HCT116 (cell line): ENCODE measurements around the gene PRIMPOL. TPM values are rescaled to one million over a fixed set of nuclear protein-coding genes. Genes with fewer than 3 reads are reported as not detected.

Experiments
- ATAC-seq: fragments of 200-7000 bp; cut with Tn5 transposase; 2 replicates; pipeline ENCODE4 v1.9.1; 2020; ENCODE audit warnings: mild to moderate bottlenecking, moderate library complexity
- BruUV-seq: library from RNA; stranded (reverse); fragments of 400-500 nt; replicated peaks from 2 replicates; lab custom pipeline; 2021; lab: Mats Ljungman, UMichigan
- CTCF ChIA-PET: fragments of 300-600 bp; sonication (Branson Sonifier 250); formaldehyde crosslinking; loops from one replicate; lab custom pipeline; 2021; ENCODE audit warnings: antibody characterized with exemption; lab: Charles Lee
- POLR2A ChIA-PET: fragments of 300-600, 350-600 bp; sonication (Branson Sonifier 250); formaldehyde crosslinking; loops from one replicate; lab custom pipeline; 2021; ENCODE audit warnings: antibody characterized with exemption; lab: Charles Lee
- RAD21 ChIA-PET, 2 experiments: fragments of 300-600 bp; sonication (Branson Sonifier 250); formaldehyde crosslinking; loops; one replicate each; lab custom pipeline; 2023; ENCODE audit warnings: low total read pairs in 2 of 2; ENCODE audit not compliant: uncharacterized antibody in 2 of 2, unreplicated experiment in 2 of 2, low non-redundant PET in 1 of 2; lab: Charles Lee
- DNase-seq: peaks from one replicate; pipeline ENCODE4 v3.0.0-alpha.2; 2010; ENCODE audit warnings: low read depth, low spot score
- H2AFZ ChIP-seq: fragments of 200-600 bp; shearing (Covaris generic), sonication (generic); 2 replicates; pipeline ENCODE4 v1.6.1; 2017; ENCODE audit warnings: low read depth, mixed run types, mixed read lengths, antibody characterized with exemption, low read length; ENCODE audit not compliant: poor library complexity, severe bottlenecking
- H3K27ac ChIP-seq: 2 replicates; pipeline ENCODE4 v1.5.1; 2012; ENCODE audit warnings: low read depth, low read length
- H3K27me3 ChIP-seq: fragments of 200-600 bp; sonication (generic); 2 replicates; pipeline ENCODE4 v1.6.1; 2016; ENCODE audit warnings: mixed run types, low read length, mixed read lengths; ENCODE audit not compliant: insufficient read depth
- H3K36me3 ChIP-seq, 2 experiments: fragments of 200-500 bp in 1 of 2; fragments of 200-600 bp in 1 of 2; sonication (Bioruptor generic) in 1 of 2; sonication (generic) in 1 of 2; 2 replicates each; pipeline versions ENCODE4 v1.5.1 to v1.6.1; 2014 to 2016; ENCODE audit warnings: low read length in 2 of 2, inconsistent platforms in 1 of 2, mixed read lengths in 1 of 2, mixed run types in 1 of 2; ENCODE audit not compliant: insufficient read depth in 2 of 2, control insufficient read depth in 1 of 2
- H3K4me1 ChIP-seq, 2 experiments: fragments of 200-600 bp in 1 of 2; sonication (generic) in 1 of 2; 2 replicates each; pipeline versions ENCODE4 v1.5.1 to v1.6.1; 2012 to 2017; ENCODE audit warnings: low read length in 2 of 2, inconsistent platforms in 1 of 2, mild to moderate bottlenecking in 1 of 2, mixed read lengths in 1 of 2, mixed run types in 1 of 2, moderate library complexity in 1 of 2; ENCODE audit not compliant: insufficient read depth in 2 of 2, control insufficient read depth in 1 of 2
- H3K4me2 ChIP-seq: fragments of 200-600 bp; sonication (generic); 2 replicates; pipeline ENCODE4 v1.6.1; 2017; ENCODE audit warnings: mixed run types, low read length, mixed read lengths
- H3K4me3 ChIP-seq, 2 experiments: fragments of 200-600 bp in 1 of 2; sonication (generic) in 1 of 2; replicated peaks in 1 of 2; 2 replicates each; pipeline ENCODE4 v1.5.1; 2011 to 2016; ENCODE audit warnings: low read length in 2 of 2, control low read depth in 1 of 2, low read depth in 1 of 2, mild to moderate bottlenecking in 1 of 2, mixed read lengths in 1 of 2, mixed run types in 1 of 2
- H3K79me2 ChIP-seq: fragments of 200-600 bp; sonication (generic); 2 replicates; pipeline ENCODE4 v1.6.1; 2017; ENCODE audit warnings: mild to moderate bottlenecking, mixed run types, low read length, moderate library complexity, mixed read lengths; ENCODE audit not compliant: insufficient read depth
- H3K9ac ChIP-seq: fragments of 200-600 bp; sonication (generic); 2 replicates; pipeline ENCODE4 v1.6.1; 2016; ENCODE audit warnings: low read length, mixed read lengths
- H3K9me2 ChIP-seq: fragments of 200-600 bp; sonication (generic), shearing (Covaris generic); 2 replicates; pipeline ENCODE4 v1.6.1; 2017; ENCODE audit warnings: mixed run types, mild to moderate bottlenecking, moderate library complexity; ENCODE audit not compliant: insufficient read depth
- H3K9me3 ChIP-seq, 2 experiments: fragments of 200-500 bp in 1 of 2; fragments of 200-600 bp in 1 of 2; sonication (Bioruptor generic) in 1 of 2; sonication (generic) in 1 of 2; 2 replicates each; pipeline ENCODE4 v1.6.1; 2014 to 2017; ENCODE audit warnings: low read length in 2 of 2, mixed read lengths in 2 of 2, inconsistent platforms in 1 of 2, low read depth in 1 of 2, mild to moderate bottlenecking in 1 of 2, mixed run types in 1 of 2, moderate library complexity in 1 of 2; ENCODE audit not compliant: control insufficient read depth in 1 of 2, insufficient read depth in 1 of 2
- H4K20me1 ChIP-seq: fragments of 200-600 bp; sonication (generic), shearing (Covaris generic); 2 replicates; pipeline ENCODE4 v1.6.1; 2017; ENCODE audit warnings: mixed run types, mild to moderate bottlenecking, moderate library complexity; ENCODE audit not compliant: insufficient read depth
- ATF3 ChIP-seq: IDR thresholded peaks from 2 replicates; pipeline ENCODE4 v1.6.1; 2012
- MAX ChIP-seq: IDR thresholded peaks from 2 replicates; pipeline ENCODE4 v1.6.1; 2012
- POLR2A ChIP-seq: IDR thresholded peaks from 2 replicates; pipeline ENCODE4 v1.7.0; 2011; ENCODE audit warnings: borderline replicate concordance; ENCODE audit not compliant: insufficient read depth, insufficient read length; ENCODE audit errors: extremely low read depth
- POLR2AphosphoS5 ChIP-seq: IDR thresholded peaks from 2 replicates; pipeline ENCODE4 v1.6.1; 2011; ENCODE audit warnings: mild to moderate bottlenecking, low read depth, low read length, moderate library complexity
- RAD21 ChIP-seq: IDR thresholded peaks from 2 replicates; pipeline ENCODE4 v1.6.1; 2012; ENCODE audit warnings: low read depth, mild to moderate bottlenecking
- YY1 ChIP-seq: IDR thresholded peaks from 2 replicates; pipeline ENCODE4 v1.6.1; 2011; ENCODE audit warnings: low read length, low read depth, moderate library complexity, mild to moderate bottlenecking; ENCODE audit not compliant: insufficient replicate concordance; ENCODE audit errors: extremely low read depth
- ZFX ChIP-seq: fragments of 450-650 bp; IDR thresholded peaks from 2 replicates; pipeline ENCODE4 v1.6.1; 2017
- ZNF274 ChIP-seq: fragments of 200-500 bp; sonication (Bioruptor generic); IDR thresholded peaks from 2 replicates; pipeline ENCODE4 v1.6.1; 2014; ENCODE audit warnings: mild to moderate bottlenecking, low read depth, low read length, inconsistent platforms
- intact Hi-C: fragments of 100-400 bp; cut with micrococcal nuclease; formaldehyde crosslinking; loops from 2 replicates; pipeline ENCODE4 v1.10.0; 2022
- total RNA-seq: library from RNA; stranded (reverse); gene quantifications from one replicate; pipeline ENCODE4 v1.2.1, GENCODE V29; 2021; ENCODE audit not compliant: unreplicated experiment

Gene PRIMPOL
- total RNA-seq, 1 experiment from 2014 or later, result 11.3 TPM

GRCh38 chr4:184648054-184648312 is 1.6 kb upstream of the PRIMPOL start (continued):
- no peak for TF ChIP-seq POLR2AphosphoS5
- no peak for TF ChIP-seq POLR2A
- TF ChIP-seq ZFX, result no peak
- no peak for TF ChIP-seq MAX
- TF ChIP-seq YY1, result no peak
- TF ChIP-seq ZNF274, result no peak
- TF ChIP-seq, all 23 proteins: peak for 0

- ChIA-PET POLR2A (interaction anchor here (1.0 to 1.5 kb wide), 2 partner anchors 86 to 383 kb away, joined by 3 read pairs; partner anchors contain the start of gene CENPU), CTCF (no interaction called here), RAD21 (no interaction called here)
- Histone ChIP-seq H3K79me2 (peaks cover 32% of the 10 kb centered on the region), H2AFZ (no peak overlapping the region), H3K4me2 (peak overlapping the region; percentile 75), H3K9me2 (no peaks in the 10 kb centered on the region), H3K4me1 (peaks cover 3 to 14% of the 10 kb centered on the region in 2 experiments; a peak in 2 of 4 replicates), H4K20me1 (no peaks in the 10 kb centered on the region), H3K27ac (peak overlapping the region; percentile 64), H3K36me3 (no peaks in the 10 kb centered on the region), H3K9me3 (no peaks in the 10 kb centered on the region), H3K27me3 (no peaks in the 10 kb centered on the region), H3K9ac (peak overlapping the region; percentile 72), H3K4me3 (peak overlapping the region; percentile 58 to 65)
- BruUV-seq, result no TSS peak
- ATAC-seq (peak; percentile 19), DNase-seq (no peak)
- TF ChIP-seq ATF3 (no peak), RAD21 (no peak), ZFX (peak; percentile 56; the same call in 1 of the 2 replicates)
- intact Hi-C loops, result loop anchor here (2.0 kb wide), 1 partner anchor 380 kb away; no protein-coding TSS in a partner anchor
These were observed 1.1 kb upstream of the PRIMPOL start for GRCh38 chr4:184648313-184649025.
